T-cell (primary cell): ENCODE data around the gene AGTR1. TPM values are rescaled to one million over a fixed set of nuclear protein-coding genes. Genes with fewer than 3 reads are reported as not detected.
"Not testable (repeated sequence)": the region's sequence is repeated elsewhere in the genome, so short reads cannot be mapped to it uniquely, and the experiment has no call there.

Experiments used
- ATAC-seq, 4 experiments: fragments of 200-7000 bp in 3 of 4; fragments of 150-1000 bp in 1 of 4; cut with Tn5 transposase; replicated peaks in 1 of 4; 1 replicate in 3 of 4; 2 replicates in 1 of 4; pipeline ENCODE4 v1.10.0; 2021; ENCODE audit warnings: moderate library complexity in 3 of 4, mild to moderate bottlenecking in 2 of 4, moderate number of reproducible peaks in 1 of 4
- CTCF ChIA-PET, 2 donors: fragments of 300-600 bp; sonication (Branson Sonifier 250); formaldehyde crosslinking; loops; one replicate each; lab custom pipeline; 2022; ENCODE audit warnings: antibody characterized with exemption in 2 of 2; lab: Charles Lee
- POLR2A ChIA-PET, 2 donors: fragments of 300-600 bp; sonication (Branson Sonifier 250); formaldehyde crosslinking; loops; one replicate each; lab custom pipeline; 2022; ENCODE audit warnings: antibody characterized with exemption in 2 of 2; lab: Charles Lee
- DNase-seq, 35 experiments: peaks; one replicate each; pipeline versions ENCODE4 v3.0.0 to v3.0.0-alpha.2; 2013 to 2023
- H3K27ac ChIP-seq: one replicate; pipeline ENCODE4 v1.5.1; 2013; ENCODE audit warnings: low read length
- H3K27me3 ChIP-seq, 2 experiments: replicated peaks in 1 of 2; 1 replicate in 1 of 2; 2 replicates in 1 of 2; pipeline versions ENCODE4 v1.6.1 to v1.7.0; 2013; ENCODE audit warnings: low read length in 1 of 2, mixed read lengths in 1 of 2; ENCODE audit not compliant: control insufficient read depth in 2 of 2, insufficient read depth in 2 of 2; ENCODE audit errors: extremely low read depth in 1 of 2
- H3K36me3 ChIP-seq, 2 donors: 1 replicate in 1 of 2; 2 replicates in 1 of 2; pipeline versions ENCODE4 v1.6.1 to v1.7.0; 2013; ENCODE audit warnings: low read length in 1 of 2; ENCODE audit not compliant: control insufficient read depth in 2 of 2, insufficient read depth in 1 of 2; ENCODE audit errors: extremely low read depth in 1 of 2
- H3K4me1 ChIP-seq, 2 experiments: 1 replicate in 1 of 2; 2 replicates in 1 of 2; pipeline versions ENCODE4 v1.6.1 to v1.7.0; 2013; ENCODE audit warnings: low read length in 2 of 2, mixed read lengths in 1 of 2; ENCODE audit not compliant: insufficient read depth in 2 of 2, control insufficient read depth in 1 of 2; ENCODE audit errors: extremely low read depth in 1 of 2
- H3K4me3 ChIP-seq, 2 donors: 1 replicate in 1 of 2; 2 replicates in 1 of 2; pipeline versions ENCODE4 v1.5.1 to v1.7.0; 2013; ENCODE audit warnings: mild to moderate bottlenecking in 2 of 2, low read length in 1 of 2, moderate library complexity in 1 of 2; ENCODE audit not compliant: control insufficient read depth in 1 of 2; ENCODE audit errors: extremely low read depth in 1 of 2
- H3K9me3 ChIP-seq: 2 replicates; pipeline ENCODE4 v1.7.0; 2013
- H3K27ac Mint-ChIP-seq, 2 donors: one replicate each; pipeline ENCODE4 v1.8.0; 2020 to 2021; ENCODE audit warnings: mild to moderate bottlenecking in 2 of 2, mixed read lengths in 2 of 2
- H3K27me3 Mint-ChIP-seq, 2 donors: one replicate each; pipeline ENCODE4 v1.8.0; 2021 to 2022; ENCODE audit warnings: mixed read lengths in 2 of 2
- H3K36me3 Mint-ChIP-seq: one replicate; pipeline ENCODE4 v1.8.0; 2021; ENCODE audit warnings: mixed read lengths
- H3K4me1 Mint-ChIP-seq, 3 donors: one replicate each; pipeline ENCODE4 v1.8.0; 2020 to 2022; ENCODE audit warnings: mixed read lengths in 3 of 3, mild to moderate bottlenecking in 1 of 3
- H3K4me3 Mint-ChIP-seq, 3 donors: one replicate each; pipeline ENCODE4 v1.8.0; 2020 to 2022; ENCODE audit warnings: mild to moderate bottlenecking in 3 of 3, mixed read lengths in 3 of 3, moderate library complexity in 3 of 3
- H3K9me3 Mint-ChIP-seq, 3 donors: one replicate each; pipeline ENCODE4 v1.8.0; 2020 to 2022; ENCODE audit warnings: mixed read lengths in 3 of 3
- WGBS: methylation state at CpG from one replicate; pipeline ENCODE4 v1.1.5; 2013; ENCODE audit warnings: missing lambda C conversion rate; ENCODE audit not compliant: insufficient coverage; 5-methylcytosine and 5-hydroxymethylcytosine counted together
- total RNA-seq, 35 experiments: library from RNA in 6 of 35; stranded (reverse) in 6 of 35; fragments of 120-200 nt in 1 of 35; gene quantifications; one replicate each; pipeline versions ENCODE4 v1.2.1 to v1.2.4 and lab custom pipeline; 2013 to 2026

Gene AGTR1
- total RNA-seq, 5 donors from 2014 or later (not counting 1 experiment from before 2014, with no cell fraction given) = not detected

- not testable (repeated sequence) for H3K27ac Mint-ChIP-seq
These were observed 87.3 kb downstream of the AGTR1 start for GRCh38 chr3:148785026-148785425.

DNA sequence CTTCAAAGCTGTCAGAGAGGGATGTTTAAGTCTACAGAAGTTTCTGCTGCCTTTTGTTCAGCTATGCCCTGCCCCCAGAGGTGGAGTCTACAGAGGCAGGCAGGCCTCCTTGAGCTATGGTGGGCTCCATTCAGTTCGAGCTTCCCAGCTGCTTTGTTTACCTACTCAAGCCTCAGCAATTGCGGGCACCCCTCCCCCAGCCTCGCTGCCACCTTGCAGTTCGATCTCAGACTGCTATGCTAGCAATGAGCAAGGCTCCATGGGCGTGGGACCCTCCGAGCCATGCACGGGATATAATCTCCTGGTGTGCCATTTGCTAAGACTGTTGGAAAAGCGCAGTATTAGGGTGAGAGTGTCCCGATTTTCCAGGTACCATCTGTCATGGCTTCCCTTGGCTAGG, 88.5 kb downstream of the AGTR1 start:
- H3K36me3 Mint-ChIP-seq, CTCF ChIA-PET, H3K4me1 Mint-ChIP-seq, H3K27ac ChIP-seq, POLR2A ChIA-PET, H3K9me3 ChIP-seq, H3K27me3 Mint-ChIP-seq, H3K27ac Mint-ChIP-seq, H3K4me3 ChIP-seq, H3K9me3 Mint-ChIP-seq, H3K36me3 ChIP-seq, H3K4me3 Mint-ChIP-seq, H3K4me1 ChIP-seq, DNase-seq, H3K27me3 ChIP-seq, ATAC-seq: not testable (repeated sequence)
- WGBS = 83% methylated on average over 9 of the region's 9 CpGs

More at GRCh38 chr3:148785026-148785425, 87.3 kb downstream of the AGTR1 start:
- H3K27ac ChIP-seq, DNase-seq, H3K36me3 Mint-ChIP-seq, H3K4me3 Mint-ChIP-seq, H3K9me3 Mint-ChIP-seq, H3K36me3 ChIP-seq, H3K4me3 ChIP-seq, ATAC-seq, CTCF ChIA-PET, H3K4me1 ChIP-seq, H3K9me3 ChIP-seq, H3K4me1 Mint-ChIP-seq, H3K27me3 Mint-ChIP-seq, H3K27me3 ChIP-seq: not testable (repeated sequence)
- POLR2A ChIA-PET = interaction anchor here in 1 of 2 donors (0.7 kb wide), 1 partner anchor 1130 kb away, joined by 5 read pairs; no protein-coding TSS in a partner anchor
- WGBS = 67% methylated on average over 2 of the region's 6 CpGs

- no peaks in the 10 kb centered on the region for H3K9me3 ChIP-seq
- WGBS = 100% methylated on average over 1 of the region's 6 CpGs
- ChIA-PET POLR2A (no interaction called here), CTCF (no interaction called here)
- ATAC-seq (no peak), DNase-seq (no peak)
- H3K27me3 ChIP-seq = no peaks in the 10 kb centered on the region
- Mint-ChIP-seq H3K4me3 (no peak overlapping the region), H3K4me1 (no peaks in the 10 kb centered on the region), H3K27me3 (peaks cover 0 to 10% of the 10 kb centered on the region in 2 donors), H3K9me3 (peaks cover 0 to 9% (median 0%) of the 10 kb centered on the region in 3 donors), H3K27ac (no peak overlapping the region), H3K36me3 (no peaks in the 10 kb centered on the region)
- H3K27ac ChIP-seq = no peak overlapping the region
- H3K4me3 ChIP-seq = no peak overlapping the region
- H3K4me1 ChIP-seq = no peaks in the 10 kb centered on the region
- H3K36me3 ChIP-seq = no peaks in the 10 kb centered on the region
These were observed 91.4 kb downstream of the AGTR1 start for GRCh38 chr3:148789146-148789545.

DNA sequence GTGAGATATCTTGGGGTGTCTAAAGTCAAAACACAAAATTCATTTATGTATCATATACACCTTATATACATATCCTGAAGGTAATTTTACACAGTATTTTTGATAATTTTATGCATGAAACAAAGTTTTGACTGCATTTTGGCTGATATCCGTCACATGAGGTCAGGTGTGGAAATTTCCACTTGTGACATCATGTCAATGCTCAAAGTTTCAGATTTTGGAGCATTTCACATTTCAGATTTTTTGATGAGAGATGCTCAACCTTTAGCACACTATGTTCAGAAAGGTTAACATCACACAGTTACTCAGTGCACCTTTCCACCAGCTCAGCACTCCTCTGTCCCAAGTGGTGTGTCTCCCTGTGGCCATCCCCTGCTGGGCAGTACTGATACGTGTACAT, 92.2 kb downstream of the AGTR1 start:
- no peak overlapping the region for H3K27ac ChIP-seq
- Mint-ChIP-seq H3K27ac (no peak overlapping the region), H3K4me1 (no peaks in the 10 kb centered on the region), H3K36me3 (no peaks in the 10 kb centered on the region), H3K9me3 (peaks cover 0 to 9% (median 0%) of the 10 kb centered on the region in 3 donors), H3K27me3 (peaks cover 0 to 10% of the 10 kb centered on the region in 2 donors), H3K4me3 (no peak overlapping the region)
- H3K4me1 ChIP-seq = no peaks in the 10 kb centered on the region
- no peaks in the 10 kb centered on the region for H3K9me3 ChIP-seq
- no peaks in the 10 kb centered on the region for H3K36me3 ChIP-seq
- ChIA-PET CTCF (no interaction called here), POLR2A (no interaction called here)
- DNase-seq (no peak), ATAC-seq (no peak)
- 57% methylated on average over 1 of the region's 2 CpGs for WGBS
- no peaks in the 10 kb centered on the region for H3K27me3 ChIP-seq
- H3K4me3 ChIP-seq = no peak overlapping the region

DNA sequence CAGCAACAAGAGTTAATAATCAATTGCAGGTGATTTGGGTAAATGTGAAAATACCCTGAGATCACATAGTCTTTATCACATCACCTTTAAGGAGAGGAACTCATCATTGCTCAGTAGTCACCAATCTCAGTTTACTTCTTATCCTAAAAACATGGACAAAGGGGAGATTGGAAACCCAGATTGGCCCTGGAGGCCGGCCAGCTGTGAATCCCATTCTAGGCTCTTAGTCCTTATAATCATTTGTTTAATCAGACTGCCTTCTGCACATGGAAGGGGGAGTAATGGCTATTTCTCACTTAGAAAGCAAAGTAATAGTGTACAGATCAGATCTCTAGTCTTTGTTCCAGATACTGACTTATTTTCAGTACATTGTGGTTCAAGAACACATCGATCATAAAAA, 92.7 kb downstream of the AGTR1 start:
- POLR2A ChIA-PET = no interaction called here
- no peaks in the 10 kb centered on the region for H3K36me3 Mint-ChIP-seq
- CTCF ChIA-PET = no interaction called here
- H3K36me3 ChIP-seq = no peaks in the 10 kb centered on the region
- peaks cover 0 to 5% (median 0%) of the 10 kb centered on the region in 3 donors for H3K9me3 Mint-ChIP-seq
- no peaks in the 10 kb centered on the region for H3K4me1 ChIP-seq
- no peaks in the 10 kb centered on the region for H3K9me3 ChIP-seq
- peaks cover 0 to 5% of the 10 kb centered on the region in 2 donors for H3K27me3 Mint-ChIP-seq
- no peaks in the 10 kb centered on the region for H3K27me3 ChIP-seq
- H3K27ac ChIP-seq = no peak overlapping the region
- no peaks in the 10 kb centered on the region for H3K4me1 Mint-ChIP-seq
- DNase-seq = no peak
- ATAC-seq = no peak
- H3K4me3 Mint-ChIP-seq = no peak overlapping the region
- no CpG with 5 or more reads among the region's 2 CpGs for WGBS
- no peak overlapping the region for H3K27ac Mint-ChIP-seq
- H3K4me3 ChIP-seq = no peak overlapping the region

DNA sequence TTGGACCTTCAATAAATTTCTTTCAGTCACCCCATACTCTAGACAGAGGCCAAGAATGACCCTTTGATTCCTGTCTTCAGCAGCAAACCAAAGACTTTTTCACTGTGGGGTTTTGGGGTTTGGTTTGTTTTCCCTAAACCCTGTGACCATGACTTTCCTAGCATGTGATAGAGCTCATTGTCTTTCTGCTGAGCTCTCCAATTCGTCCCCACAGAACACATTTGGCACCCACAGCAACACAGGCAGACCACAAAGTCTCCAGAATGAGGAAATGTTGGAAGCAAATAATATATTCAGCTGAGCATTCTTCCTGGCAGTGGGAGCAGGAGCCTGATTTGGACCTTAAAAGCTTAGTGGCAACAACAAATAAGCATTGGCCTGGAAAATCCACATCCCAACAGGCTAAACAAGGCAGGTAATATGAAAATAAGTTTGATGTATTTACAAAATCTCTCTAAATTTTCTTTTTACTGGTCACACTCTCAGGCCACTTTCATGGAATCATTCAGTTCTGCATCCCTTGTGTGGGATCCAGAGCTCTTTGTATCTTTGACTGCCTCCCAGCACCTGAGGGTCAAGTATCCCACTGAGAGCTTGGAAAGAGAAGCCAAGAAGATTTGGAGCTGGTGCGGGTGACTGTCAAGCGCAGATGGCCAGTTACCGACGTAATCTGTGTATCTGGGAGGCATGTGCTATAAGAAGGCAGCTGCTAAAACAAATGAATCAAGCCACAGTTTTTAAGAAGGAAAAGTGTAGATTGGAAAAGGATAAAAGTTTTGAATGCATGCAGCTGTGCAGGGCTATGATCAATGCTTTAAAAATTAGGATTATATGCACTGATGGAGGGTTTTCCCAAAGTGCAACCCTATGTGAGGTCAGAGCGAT, 93.4 kb downstream of the AGTR1 start:
- no peaks in the 10 kb centered on the region for H3K4me1 ChIP-seq
- DNase-seq (no peak), ATAC-seq (no peak)
- H3K36me3 ChIP-seq = no peaks in the 10 kb centered on the region
- no peaks in the 10 kb centered on the region for H3K27me3 ChIP-seq
- H3K9me3 ChIP-seq = no peaks in the 10 kb centered on the region
- H3K4me3 ChIP-seq = no peak overlapping the region
- Mint-ChIP-seq H3K4me3 (no peak overlapping the region), H3K9me3 (peaks cover 0 to 4% (median 0%) of the 10 kb centered on the region in 3 donors), H3K4me1 (no peaks in the 10 kb centered on the region), H3K27me3 (peaks cover 0 to 5% of the 10 kb centered on the region in 2 donors), H3K27ac (no peak overlapping the region), H3K36me3 (no peaks in the 10 kb centered on the region)
- CTCF ChIA-PET = no interaction called here
- POLR2A ChIA-PET = no interaction called here
- no peak overlapping the region for H3K27ac ChIP-seq
- 92% methylated on average over 5 of the region's 6 CpGs for WGBS
